Head of caudate nucleus (tissue), 42 donors: Measurements from ENCODE around the gene SORBS1.

Source experiments
- DNase-seq, 42 donors: peaks; one replicate each; pipeline versions ENCODE4 v3.0.0 to v3.0.0-alpha.2; 2020 to 2021; ENCODE audit warnings: mixed read lengths in 7 of 42
- intact Hi-C: fragments of 100-400 bp; cut with DNase I; formaldehyde crosslinking; loops from one replicate; pipeline ENCODE4 v1.15.0; 2022

SORBS1 gene

DNA sequence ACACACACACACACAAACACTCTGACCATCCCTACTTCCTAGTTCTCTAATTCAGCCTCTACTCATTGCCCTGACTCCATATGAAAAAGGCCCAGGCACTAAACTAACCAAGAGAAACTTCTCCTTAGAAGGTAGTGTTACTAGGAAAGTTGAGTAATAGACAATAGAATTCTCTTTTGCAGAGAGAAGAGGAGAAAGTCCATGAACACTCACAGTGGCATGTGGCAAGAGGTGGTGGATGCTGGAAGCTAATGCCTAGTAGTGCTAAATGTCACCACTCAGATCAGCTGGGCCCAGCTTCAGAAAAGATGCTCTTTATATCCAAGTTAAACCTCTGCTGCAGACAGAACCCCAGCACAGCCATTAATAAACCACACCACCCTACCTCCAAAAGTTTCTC, 58.2 kb downstream of the SORBS1 start:
- intact Hi-C loops = no loop called here
- DNase-seq = no peak

DNA sequence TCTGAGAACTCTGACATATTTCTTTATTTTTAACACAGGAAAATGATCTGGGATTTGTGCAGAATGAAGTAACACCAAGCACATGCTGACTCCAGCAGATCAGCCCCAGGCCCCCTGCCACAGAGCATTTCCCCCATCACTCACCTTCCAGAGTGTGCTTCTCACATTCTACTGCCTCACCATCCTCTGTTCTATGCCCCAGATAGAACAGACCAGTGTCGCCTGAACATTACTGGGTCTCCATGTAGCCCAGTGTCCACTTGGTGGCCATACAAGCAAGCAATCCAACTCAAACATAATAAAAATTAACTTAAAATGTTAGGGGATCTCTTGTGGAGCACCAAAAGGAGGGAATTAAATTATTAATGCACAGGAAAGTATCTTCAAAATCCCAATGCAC, 58.8 kb downstream of the SORBS1 start:
- DNase-seq = no peak
- intact Hi-C loops = no loop called here

DNA sequence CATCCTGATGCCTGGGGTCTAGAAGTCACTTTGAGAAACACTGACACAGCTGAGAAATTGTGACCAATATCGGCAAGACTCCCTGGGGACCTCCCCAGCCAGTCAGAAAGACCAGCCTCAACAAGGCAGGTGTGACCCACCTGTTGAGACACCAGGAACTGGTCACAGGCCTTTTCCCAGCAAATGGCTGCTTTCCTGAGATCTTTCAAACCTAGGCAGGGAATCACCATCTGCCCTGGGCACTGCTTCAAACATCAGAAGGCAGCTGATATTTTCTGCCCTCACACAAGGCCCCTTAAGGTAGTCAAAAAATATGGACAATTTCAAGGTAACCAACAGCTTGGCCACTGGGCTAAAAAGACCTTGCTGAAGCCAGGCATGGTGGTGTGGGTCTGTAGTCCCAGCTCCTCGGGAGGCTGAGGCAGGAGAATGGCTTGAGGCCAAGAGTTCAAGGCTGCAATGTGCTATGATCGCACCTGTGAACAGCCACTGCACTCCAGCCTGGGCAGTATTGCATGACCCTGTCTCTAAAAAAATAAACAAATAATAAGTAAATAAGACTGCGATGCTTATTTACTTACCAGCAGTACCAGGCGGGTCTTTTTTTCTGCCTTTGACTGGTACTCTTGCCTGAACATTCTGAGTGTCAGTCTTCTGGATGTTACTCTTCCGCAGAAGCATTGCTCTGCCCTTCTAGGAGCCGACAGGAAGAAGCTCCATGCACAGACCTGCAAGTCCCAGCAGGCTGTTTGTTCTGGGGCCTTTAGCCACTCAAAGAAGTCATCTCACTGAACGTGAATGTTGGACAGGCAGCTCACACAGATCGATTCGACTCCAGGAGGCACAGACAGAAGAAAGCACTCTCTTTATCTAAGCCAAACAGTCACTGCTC, 59.7 kb downstream of the SORBS1 start:
- DNase-seq = peak in 2 of 42 donors; percentile 28 to 53
- intact Hi-C loops = no loop called here

DNA sequence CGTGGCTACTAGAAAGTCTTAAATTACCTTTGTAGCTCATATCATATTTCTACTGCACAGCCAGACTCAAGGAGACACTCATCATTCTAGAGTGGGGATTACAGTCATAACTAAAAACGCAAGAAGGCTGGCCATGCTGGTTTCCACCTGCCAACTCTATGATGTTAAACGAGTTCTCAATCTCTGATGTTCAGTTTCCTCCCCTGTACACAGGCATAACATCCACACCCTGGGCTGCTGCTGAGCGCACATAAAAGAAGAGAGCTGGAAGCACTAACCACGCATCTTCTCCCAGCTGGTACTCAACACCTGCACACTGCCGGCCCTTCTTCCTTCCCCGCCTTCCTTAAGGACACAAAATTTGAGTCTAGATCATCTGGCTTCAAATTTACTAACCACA, 60.5 kb downstream of the SORBS1 start:
- intact Hi-C loops = no loop called here
- DNase-seq = peak in 11 of 42 donors; percentile 17 to 69 (median 45)

DNA sequence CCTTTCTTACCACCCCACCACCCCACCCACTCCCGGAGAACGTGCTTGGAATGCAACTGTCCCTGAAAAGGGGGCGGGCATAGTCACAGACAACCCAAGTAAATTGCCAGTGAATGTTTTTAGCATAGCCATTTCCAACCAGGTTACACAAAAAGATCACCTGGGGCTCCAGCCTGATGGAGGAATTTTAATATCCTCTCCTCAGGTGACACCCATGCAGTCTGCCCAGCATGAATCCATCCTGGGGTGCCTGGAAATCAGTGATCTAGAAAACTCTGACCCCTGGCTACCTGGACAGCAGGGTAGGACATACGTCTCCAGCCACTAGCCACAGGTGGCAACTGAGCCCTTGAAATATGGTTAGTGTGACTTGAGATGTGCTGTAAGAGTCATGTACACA, 61.1 kb downstream of the SORBS1 start:
- DNase-seq = peak in 1 of 42 donors; percentile 27
- intact Hi-C loops = no loop called here

DNA sequence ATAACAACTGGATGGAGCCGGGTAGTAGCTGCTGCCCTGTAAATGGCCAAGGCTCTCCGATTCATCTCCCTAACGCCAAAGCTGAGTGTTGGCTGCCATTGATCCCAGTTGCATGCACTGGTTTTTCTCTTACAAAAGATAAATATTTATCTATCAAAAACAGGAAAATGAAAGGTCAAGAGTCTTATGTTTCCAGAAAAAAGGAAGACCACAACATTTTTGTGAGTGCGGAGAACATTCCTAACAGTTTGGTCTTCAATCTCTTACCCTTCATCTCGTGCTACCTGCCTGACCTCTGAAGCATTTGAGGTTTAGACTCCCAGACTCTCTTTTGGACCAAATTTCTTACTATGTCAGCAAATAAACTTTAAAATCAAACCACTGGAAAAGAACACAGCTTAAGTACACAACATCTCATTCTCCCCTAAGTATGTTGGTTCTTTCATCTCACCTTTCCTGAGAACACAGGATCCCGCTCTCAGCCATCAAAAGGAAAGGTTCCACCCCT, 61.6 kb downstream of the SORBS1 start:
- intact Hi-C loops = no loop called here
- DNase-seq = no peak

DNA sequence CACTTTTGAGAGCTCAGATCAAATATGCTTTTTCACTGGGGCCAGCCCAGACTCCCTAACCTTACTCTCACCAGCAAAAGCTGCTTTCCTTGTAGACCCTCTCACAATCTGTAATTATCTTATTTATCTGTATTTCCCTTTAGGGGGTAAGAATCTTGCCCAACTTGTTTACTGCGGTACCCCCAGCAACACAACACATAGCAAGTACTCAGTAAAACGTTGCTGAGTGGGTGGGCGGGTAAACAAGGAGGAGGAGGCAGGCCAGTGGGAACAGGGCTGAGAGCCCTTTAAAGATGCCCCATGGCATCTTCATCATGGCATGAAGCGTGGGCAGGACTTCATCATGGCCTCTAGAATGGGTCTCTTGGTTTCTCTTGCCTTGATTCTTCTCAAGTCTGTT, 64.2 kb downstream of the SORBS1 start:
- intact Hi-C loops = no loop called here

DNA sequence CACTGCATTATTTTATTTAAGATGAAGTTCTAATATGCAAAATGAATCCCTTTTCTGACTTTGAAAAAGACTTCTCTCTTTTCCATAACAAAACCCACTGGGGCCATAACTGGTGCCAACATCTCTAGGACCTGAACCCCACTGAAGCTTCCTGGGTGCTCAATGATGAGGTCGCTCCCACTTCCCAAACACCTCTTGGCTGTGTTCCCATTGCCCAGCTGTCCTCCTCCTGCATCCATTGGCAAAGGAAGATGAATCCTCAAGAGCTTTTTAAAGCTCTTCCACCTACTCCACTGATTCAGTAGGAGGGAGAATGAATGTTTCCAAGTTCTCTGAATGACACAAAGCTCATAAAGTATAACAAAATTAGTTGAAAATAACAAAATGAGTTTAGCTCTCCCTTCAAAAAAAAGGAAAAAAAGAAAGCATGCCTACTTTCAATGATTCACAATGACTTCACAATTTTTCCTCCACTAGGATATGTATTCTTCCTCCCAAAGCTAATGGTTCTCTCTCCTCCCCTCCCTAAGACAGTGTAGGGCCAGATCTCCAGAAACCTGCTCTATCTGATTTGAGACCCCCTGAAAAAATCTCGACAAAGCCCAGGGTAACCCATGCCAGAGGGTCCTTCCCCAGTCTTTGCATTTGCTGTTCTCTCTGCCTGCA, 64.8 kb downstream of the SORBS1 start:
- DNase-seq = no peak
- intact Hi-C loops = no loop called here

More for the DNA sequence above, 64.2 kb downstream of the SORBS1 start:
- no peak for DNase-seq

DNA sequence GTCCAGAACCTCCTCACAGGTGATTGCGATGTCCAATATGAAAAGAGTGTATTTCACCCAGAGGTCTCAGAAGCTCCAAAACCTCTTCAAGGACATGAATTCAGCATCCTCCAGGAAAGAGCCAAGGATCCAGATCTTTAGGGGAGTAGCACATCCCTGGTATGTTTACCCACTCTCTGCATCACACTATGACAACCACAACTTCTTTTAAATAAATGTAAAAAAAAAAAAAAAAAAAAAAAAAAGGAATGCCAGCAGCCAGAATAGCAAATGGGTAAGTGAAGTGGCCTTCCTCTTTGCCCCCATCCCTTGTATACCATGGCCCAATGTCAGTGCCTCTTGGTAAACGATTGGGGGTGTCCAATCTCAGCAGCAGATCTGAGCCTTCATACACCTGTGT, 67.3 kb downstream of the SORBS1 start:
- intact Hi-C loops = no loop called here

DNA sequence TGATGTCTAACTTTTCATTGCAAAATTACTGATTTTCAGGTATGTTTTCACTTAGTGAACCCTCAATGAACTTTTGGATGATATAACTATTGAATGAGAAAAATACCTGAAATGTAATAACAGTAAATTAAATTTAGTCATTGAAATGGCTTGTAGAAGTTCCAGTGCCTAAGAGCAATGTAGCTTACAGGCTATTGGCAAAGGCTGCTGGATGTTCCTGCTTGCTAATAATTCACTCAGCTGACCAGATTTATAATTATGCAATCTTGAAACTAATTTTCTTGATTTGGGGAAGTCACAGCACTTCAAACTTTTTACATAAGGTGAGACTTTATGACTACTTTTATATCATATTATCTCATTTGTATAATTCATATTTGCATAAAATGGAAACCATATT, 73.2 kb downstream of the SORBS1 start:
- intact Hi-C loops = no loop called here

More for the DNA sequence above, 67.3 kb downstream of the SORBS1 start:
- DNase-seq = no peak

DNA sequence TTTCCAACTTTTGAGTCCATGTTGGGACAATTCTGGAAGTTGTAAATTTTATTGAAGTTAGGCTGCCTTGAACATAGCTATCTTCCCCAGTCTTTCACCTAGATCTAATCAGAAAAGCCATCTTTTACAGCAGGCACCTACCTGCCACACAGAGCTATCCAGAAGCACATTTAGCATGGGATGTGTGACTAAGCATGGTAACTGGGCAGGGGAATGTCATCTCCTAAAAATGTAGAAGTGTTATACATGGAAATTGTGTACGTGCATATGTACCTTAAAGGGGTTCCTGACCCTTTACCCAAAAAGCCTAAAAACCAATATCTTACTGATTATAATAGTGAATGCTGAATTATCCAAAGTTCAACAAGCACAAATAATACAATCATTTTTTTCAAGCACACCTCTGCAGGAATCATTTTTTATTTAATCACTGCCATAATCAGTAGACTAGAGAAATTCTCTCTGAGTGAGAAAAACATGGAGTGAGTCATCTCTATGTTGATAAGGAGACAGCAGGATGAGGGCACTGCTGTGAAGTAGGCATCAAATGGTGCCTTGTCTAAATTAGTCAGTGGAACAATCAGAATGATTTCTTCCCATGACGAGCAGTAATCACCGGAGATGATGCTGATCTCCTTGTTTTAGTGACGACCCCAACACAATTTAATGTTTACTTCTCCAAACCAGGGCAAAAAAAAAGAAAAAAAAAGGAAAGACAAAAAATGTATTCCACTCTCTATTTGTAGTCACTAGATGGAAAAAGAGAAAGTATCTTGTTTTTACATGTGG, 75.9 kb downstream of the SORBS1 start:
- intact Hi-C loops = no loop called here
- peak in 3 of 42 donors; percentile 21 to 59 (median 56) for DNase-seq

More for the DNA sequence above, 73.2 kb downstream of the SORBS1 start:
- DNase-seq = no peak

DNA sequence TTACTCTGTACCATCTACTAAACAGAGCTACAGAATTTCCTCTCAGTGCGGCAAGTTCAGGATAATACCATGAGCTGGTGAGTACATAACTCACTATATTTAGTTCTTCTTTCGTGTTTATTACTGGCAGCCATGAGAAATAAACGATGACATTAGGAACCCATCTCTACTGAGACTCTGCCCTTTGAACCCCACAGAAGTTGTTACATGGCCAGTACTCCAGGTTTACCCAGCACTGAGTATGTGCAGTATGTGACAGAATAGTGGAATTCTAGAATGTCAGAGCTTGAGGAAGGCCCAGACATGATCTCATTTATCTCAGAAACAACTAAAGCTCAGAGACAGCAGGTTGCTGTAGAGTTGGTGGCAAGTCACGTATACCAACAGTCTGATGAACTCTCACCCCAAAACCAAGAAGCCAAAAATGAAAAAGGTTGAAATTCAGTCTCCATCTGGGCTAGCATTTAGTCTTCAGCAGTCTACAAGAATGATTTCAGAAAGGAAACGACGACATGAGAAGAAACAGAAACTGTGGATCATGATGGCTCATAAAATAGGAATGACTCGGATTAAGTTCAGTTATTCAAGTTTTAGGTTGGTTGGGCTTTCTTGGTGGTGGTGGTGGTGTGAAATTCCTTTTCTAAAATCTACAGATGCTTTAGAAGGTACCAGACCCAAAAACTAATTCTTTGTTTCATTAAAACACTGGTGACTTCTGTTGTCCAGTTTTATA, 78.5 kb downstream of the SORBS1 start:
- no peak for DNase-seq
- intact Hi-C loops = no loop called here

DNA sequence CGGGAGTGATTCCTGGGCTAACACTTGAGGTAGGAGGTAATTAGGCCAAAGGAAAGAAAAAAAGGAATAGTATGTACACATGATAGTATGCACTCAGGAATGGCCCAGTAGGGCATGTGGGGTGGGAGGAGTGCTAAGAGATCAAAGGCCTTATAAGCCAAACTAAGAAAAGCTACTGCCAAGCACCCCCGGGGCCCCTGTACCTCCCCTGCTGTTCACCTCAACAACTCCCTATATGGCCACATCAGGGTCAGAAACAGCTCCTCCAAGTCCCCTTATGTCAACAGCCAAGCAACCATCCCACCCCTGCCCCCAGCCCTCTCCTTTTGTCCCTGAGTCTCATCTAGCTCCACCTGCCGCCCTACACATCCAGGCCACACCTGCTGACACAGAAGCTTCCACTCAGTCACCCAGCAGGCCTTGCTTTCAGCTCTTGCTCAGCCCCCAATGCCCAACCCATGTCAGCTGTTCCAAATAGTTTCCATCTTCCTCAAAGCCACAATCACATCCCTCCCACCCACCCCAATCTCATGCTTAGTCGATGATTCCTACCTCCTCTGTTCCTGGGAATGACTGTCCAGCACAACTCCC, 80.2 kb downstream of the SORBS1 start:
- peak in 2 of 42 donors; percentile 44 to 56 for DNase-seq

DNA sequence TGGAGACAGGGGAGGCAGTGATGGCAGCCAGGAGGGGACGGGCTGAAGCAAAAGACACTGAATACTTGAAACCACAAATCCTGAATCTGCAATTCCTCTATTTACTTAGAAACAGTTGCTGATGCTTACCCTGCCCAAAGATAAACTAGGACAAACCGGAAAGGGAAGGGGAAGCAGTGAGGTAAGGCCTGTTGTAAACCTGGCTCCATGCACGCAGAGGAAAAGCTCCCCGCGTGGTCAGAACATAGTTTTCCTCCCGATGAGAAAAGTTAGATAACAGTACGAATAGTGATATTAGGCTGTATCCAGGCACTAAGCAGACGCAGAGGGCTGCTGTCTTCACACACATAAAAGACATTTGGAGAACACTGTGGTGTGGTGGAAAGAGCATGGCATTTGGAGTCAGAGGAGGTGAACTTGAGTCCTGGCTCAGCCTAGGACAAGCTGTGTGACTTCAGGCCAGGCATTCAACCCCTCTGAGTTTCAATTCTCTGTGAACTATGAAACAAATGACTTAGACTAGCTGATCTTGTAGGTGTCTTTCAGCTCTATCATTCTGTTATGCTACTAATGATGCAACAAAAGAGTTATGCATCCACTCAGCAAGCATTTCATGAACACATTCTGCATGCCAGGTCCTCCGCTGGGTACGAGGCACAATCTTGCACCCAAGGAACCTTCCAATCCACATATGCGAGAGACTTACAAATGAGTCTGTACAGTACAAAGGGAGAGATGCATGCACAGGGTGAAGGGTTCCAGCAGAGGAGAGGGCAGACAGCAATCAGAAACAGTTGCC, 80.9 kb downstream of the SORBS1 start:
- no peak for DNase-seq
- intact Hi-C loops = no loop called here

More for the DNA sequence above, 80.2 kb downstream of the SORBS1 start:
- intact Hi-C loops = no loop called here

DNA sequence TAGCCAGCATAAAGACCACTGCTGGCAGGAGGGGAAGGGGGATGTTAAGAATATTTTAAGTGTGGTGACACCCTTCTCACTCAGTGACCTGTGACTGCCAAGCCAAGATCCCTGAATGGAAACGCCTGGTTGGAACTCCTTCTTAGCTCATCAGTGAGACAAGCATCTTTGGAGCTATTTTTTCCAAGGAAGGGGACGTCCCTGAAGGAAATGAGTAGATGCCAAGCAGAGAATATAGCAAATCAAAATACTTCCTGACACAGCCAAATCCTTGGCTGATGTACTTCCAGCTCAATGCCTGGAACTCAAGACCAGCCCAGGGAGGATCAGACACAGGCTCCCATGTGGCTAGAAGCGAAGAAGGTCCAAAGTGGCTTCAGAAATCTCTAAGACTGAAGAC, 82.2 kb downstream of the SORBS1 start:
- intact Hi-C loops = no loop called here
- no peak for DNase-seq

DNA sequence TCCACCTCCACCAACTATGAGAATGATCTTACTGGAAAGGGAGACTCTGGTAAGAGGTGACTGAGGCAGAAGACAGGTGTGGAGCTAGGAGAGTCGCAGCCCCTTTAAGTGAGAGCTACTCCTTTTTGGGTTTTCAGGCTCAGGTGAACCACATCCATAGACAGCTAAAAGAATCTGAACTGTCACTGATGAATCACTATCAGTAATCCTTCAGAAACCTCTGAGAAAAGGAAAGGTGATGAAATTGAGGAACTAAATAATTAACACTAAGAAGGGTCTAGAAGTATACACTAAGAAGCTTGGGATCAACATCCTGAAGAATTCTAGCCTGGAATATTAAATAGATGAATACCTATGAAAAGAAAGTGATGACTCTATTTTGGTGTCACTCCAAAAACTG, 83.0 kb downstream of the SORBS1 start:
- intact Hi-C loops = no loop called here
- DNase-seq = no peak

DNA sequence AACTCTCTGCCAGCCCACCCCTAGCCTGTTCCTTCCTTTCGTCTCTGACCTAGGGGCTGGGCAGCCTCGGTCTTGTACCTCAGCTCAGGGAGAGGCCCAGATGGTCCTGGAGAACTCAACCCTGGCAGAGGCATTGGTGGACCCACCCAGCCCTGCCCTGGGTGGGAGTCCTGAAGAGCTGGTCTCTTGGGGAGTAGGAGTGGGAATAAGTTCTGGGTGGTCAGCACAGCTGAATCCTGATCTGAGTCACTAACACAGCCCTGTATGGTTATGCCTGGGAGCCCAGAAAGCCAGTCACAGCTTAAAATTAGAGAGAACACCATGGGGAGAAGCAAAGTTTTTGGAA, 84.0 kb downstream of the SORBS1 start:
- DNase-seq = no peak
- intact Hi-C loops = no loop called here
